A673 (cell line): ENCODE results near the gene BRD7. TPM values are rescaled to one million over a fixed set of nuclear protein-coding genes. Genes with fewer than 3 reads are reported as not detected.
A peak's percentile ranks its signal among the peaks of the same experiment; 100 is the strongest.

Source experiments
- BruUV-seq: library from RNA; stranded (reverse); fragments of 400-500 nt; replicated peaks from 2 replicates; lab custom pipeline; 2021; lab: Mats Ljungman, UMichigan
- CTCF ChIA-PET: fragments of 300-600 bp; sonication (Branson Sonifier 250); formaldehyde crosslinking; loops from one replicate; lab custom pipeline; 2022; ENCODE audit warnings: antibody characterized with exemption; lab: Charles Lee
- POLR2A ChIA-PET: fragments of 300-600 bp; sonication (Branson Sonifier 250); formaldehyde crosslinking; loops from one replicate; lab custom pipeline; 2022; ENCODE audit warnings: antibody characterized with exemption; ENCODE audit not compliant: low non-redundant PET; lab: Charles Lee
- DNase-seq: peaks from one replicate; pipeline ENCODE4 v3.0.0-alpha.2; 2015; ENCODE audit warnings: low spot score
- H3K27ac ChIP-seq: fragments of 200-600 bp; sonication (generic); 2 replicates; pipeline ENCODE4 v1.5.1; 2016; ENCODE audit warnings: mixed run types, low read depth, mild to moderate bottlenecking, mixed read lengths, antibody characterized with exemption, low read length; ENCODE audit not compliant: poor library complexity, severe bottlenecking
- H3K27me3 ChIP-seq: fragments of 200-600 bp; sonication (generic); replicated peaks from 2 replicates; pipeline ENCODE4 v1.6.1; 2017; ENCODE audit warnings: mixed run types, low read depth, mild to moderate bottlenecking, mixed read lengths, antibody characterized with exemption, low read length; ENCODE audit not compliant: insufficient read depth, poor library complexity
- H3K36me3 ChIP-seq: fragments of 200-600 bp; sonication (generic); 2 replicates; pipeline ENCODE4 v1.6.1; 2016; ENCODE audit warnings: mixed run types, mild to moderate bottlenecking, mixed read lengths, antibody characterized with exemption, low read length; ENCODE audit not compliant: insufficient read depth, poor library complexity, severe bottlenecking
- H3K4me1 ChIP-seq: fragments of 200-600 bp; sonication (generic); 2 replicates; pipeline ENCODE4 v1.6.1; 2017; ENCODE audit warnings: mixed run types, mild to moderate bottlenecking, mixed read lengths, antibody characterized with exemption, low read length; ENCODE audit not compliant: insufficient read depth, poor library complexity, severe bottlenecking
- H3K4me3 ChIP-seq: fragments of 200-600 bp; sonication (generic); 2 replicates; pipeline ENCODE4 v1.5.1; 2016; ENCODE audit warnings: low read depth, mixed run types, mild to moderate bottlenecking, mixed read lengths, low read length; ENCODE audit not compliant: poor library complexity, severe bottlenecking
- H3K9me3 ChIP-seq: fragments of 200-600 bp; sonication (generic); 2 replicates; pipeline ENCODE4 v1.6.1; 2016; ENCODE audit warnings: mixed run types, low read depth, mild to moderate bottlenecking, mixed read lengths, antibody characterized with exemption, low read length; ENCODE audit not compliant: poor library complexity, severe bottlenecking
- EZH2 ChIP-seq: fragments of 200-600 bp; sonication (generic); IDR thresholded peaks from 2 replicates; pipeline ENCODE4 v1.6.1; 2017; ENCODE audit warnings: borderline replicate concordance, low read depth, mild to moderate bottlenecking, mixed read lengths, antibody characterized with exemption, low read length; ENCODE audit not compliant: poor library complexity, severe bottlenecking
- intact Hi-C: fragments of 100-400 bp; cut with micrococcal nuclease; formaldehyde crosslinking; loops from one replicate; pipeline ENCODE4 v1.10.0; 2022; ENCODE audit not compliant: unreplicated experiment
- total RNA-seq: library from RNA; stranded (reverse); gene quantifications from 2 replicates; pipeline ENCODE4 v1.2.3, GENCODE V29; 2021
- TF ChIP-seq, protein P1 (sequence below): fragments of 300-800, 200-600 bp; sonication (generic); conservative IDR thresholded peaks from 2 replicates; pipeline ENCODE4 v1.5.1; 2017; ENCODE audit warnings: low read depth, mild to moderate bottlenecking, antibody characterized with exemption, low read length, moderate library complexity, mixed read lengths

The BRD7 gene
- total RNA-seq, 1 experiment from 2014 or later = 93.0 TPM

DNA sequence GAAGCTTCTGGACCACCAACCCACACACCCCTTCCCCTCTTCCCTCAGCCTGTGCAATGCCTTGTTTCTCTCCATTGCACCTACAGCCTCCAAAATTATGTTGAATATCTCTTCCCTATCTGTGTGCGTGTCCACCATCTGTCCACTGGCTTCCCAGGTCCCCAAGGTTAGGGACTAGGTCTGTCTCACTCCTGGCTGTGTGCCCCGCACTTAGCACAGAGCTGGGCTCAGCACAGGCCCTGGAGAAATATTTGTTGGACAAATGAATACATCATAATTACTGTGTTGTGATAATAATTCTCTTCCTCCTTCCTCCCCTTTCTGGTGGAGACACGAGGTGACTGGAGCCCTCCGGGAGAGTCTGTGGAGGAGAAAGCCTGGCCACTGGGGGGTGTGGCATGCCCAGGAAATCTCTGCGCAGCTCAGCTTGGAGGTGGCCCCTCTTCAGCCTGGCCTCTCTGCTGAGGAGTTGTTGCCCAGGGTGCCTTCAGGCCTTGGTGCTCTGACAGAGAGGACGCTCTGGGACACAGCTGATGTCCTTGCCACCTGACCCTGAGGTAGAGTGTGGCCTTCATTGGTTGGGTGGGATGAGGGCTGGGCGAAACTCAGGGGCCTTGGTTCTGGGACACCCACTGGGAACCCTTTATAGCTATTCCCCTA lies 3.3 kb upstream of the BRD7 start:
- BruUV-seq = no TSS peak
- DNase-seq = no peak
- no peaks in the 10 kb centered on the region for H3K27me3 ChIP-seq
- H3K4me3 ChIP-seq = no peak overlapping the region
- H3K4me1 ChIP-seq = peaks cover 7% of the 10 kb centered on the region
- H3K27ac ChIP-seq = no peak overlapping the region
- ChIA-PET CTCF (interaction anchor here (0.6 kb wide), 1 partner anchor 251 kb away, joined by 5 read pairs; no protein-coding TSS in a partner anchor), POLR2A (no interaction called here)
- TF ChIP-seq EZH2 = no peak
- TF ChIP-seq, protein P1, sequence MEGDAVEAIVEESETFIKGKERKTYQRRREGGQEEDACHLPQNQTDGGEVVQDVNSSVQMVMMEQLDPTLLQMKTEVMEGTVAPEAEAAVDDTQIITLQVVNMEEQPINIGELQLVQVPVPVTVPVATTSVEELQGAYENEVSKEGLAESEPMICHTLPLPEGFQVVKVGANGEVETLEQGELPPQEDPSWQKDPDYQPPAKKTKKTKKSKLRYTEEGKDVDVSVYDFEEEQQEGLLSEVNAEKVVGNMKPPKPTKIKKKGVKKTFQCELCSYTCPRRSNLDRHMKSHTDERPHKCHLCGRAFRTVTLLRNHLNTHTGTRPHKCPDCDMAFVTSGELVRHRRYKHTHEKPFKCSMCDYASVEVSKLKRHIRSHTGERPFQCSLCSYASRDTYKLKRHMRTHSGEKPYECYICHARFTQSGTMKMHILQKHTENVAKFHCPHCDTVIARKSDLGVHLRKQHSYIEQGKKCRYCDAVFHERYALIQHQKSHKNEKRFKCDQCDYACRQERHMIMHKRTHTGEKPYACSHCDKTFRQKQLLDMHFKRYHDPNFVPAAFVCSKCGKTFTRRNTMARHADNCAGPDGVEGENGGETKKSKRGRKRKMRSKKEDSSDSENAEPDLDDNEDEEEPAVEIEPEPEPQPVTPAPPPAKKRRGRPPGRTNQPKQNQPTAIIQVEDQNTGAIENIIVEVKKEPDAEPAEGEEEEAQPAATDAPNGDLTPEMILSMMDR = peak; percentile 46
- no peaks in the 10 kb centered on the region for H3K9me3 ChIP-seq
- intact Hi-C loops = loop anchor here (2.0 kb wide), 1 partner anchor 137 kb away; no protein-coding TSS in a partner anchor
- peaks cover 2% of the 10 kb centered on the region for H3K36me3 ChIP-seq

DNA sequence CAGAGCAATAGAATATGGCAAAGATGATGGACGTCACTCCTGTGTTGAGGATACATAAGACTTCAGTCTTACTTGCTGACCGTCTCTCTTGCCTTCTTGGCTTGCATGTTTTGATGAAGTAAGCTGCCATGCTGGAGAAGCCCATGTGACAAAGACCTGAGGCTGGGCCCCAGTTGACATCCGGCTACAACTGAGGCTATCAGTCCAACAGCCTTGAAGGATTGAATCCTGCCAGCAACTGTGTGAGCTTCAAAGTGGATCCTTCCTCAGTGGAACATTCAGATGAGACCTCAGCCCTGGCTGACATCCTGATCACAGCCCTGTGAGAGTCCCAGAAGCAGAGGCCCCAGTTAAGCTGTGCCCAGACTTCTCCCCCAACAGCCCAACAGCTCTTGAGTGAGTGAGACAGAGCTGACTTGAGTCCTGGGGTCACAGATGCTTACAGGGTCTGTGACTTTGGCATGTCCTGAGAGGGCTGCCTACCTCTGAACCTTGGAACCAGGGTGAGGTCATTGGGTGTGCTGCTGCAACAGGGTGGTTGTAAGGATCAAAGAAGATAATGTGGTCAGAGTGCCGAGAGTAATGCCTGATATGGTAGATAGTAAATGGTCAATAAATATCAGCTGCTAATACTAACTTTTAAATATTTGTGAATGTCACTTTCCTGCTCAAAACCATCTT lies 2.4 kb upstream of the BRD7 start:
- CTCF ChIA-PET = no interaction called here
- DNase-seq = no peak
- POLR2A ChIA-PET = interaction anchor here (0.7 kb wide), 1 partner anchor 21 kb away, joined by 3 read pairs; no protein-coding TSS in a partner anchor
- peaks cover 8% of the 10 kb centered on the region for H3K4me1 ChIP-seq
- H3K9me3 ChIP-seq = no peaks in the 10 kb centered on the region
- no peak overlapping the region for H3K4me3 ChIP-seq
- no peak overlapping the region for H3K27ac ChIP-seq
- intact Hi-C loops = no loop called here
- BruUV-seq = no TSS peak
- TF ChIP-seq, protein P1 = no peak
- no peak for TF ChIP-seq EZH2
- peaks cover 8% of the 10 kb centered on the region for H3K36me3 ChIP-seq
- H3K27me3 ChIP-seq = no peaks in the 10 kb centered on the region

DNA sequence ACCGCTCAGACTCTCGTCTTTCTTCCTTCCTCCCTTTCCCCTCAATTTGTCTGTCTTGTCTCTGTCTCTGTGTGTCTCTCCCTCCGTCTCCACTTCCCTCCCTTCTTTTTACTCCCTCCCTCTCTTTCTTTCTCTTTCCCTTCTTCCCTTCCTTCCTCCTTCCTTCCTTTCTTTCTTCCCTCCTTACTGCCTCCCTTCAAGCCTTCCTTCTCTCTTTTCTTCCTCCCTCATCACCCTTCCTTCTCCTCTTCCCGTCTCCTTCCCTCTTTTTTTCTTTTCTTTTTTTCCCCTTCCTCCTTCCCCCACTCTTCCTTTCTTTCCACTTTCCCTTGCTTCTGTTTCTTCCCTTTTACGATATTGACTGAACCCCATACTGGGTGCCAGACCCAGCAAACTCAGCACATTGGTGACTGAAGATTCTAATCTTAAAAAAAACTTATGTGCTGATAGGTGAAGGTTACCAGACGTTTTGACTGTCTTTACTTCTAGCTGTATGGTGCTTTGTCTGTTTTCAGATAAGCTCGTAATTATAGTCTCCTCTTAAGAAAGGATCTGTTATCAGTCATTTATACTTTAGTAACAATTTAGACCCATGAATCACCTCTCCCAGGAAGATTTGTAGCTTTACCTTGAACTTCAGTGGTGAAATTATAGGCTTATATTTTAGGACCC lies 481 bp upstream of the BRD7 start:
- BruUV-seq = TSS peak; percentile 88

More for the DNA sequence above, 481 bp upstream of the BRD7 start:
- peak overlapping the region; percentile 97 for H3K4me3 ChIP-seq
- DNase-seq = no peak
- ChIA-PET CTCF (interaction anchor here (0.6 to 1.6 kb wide), 4 partner anchors 12 to 437 kb away, joined by 3 to 12 read pairs (median 4); no protein-coding TSS in a partner anchor), POLR2A (no interaction called here)
- no peak overlapping the region for H3K27ac ChIP-seq
- no peaks in the 10 kb centered on the region for H3K9me3 ChIP-seq
- TF ChIP-seq EZH2 = no peak
- TF ChIP-seq, protein P1 = no peak
- no peaks in the 10 kb centered on the region for H3K27me3 ChIP-seq
- intact Hi-C loops = loop anchor here (10.0 kb wide), 1 partner anchor 296 kb away; no protein-coding TSS in a partner anchor
- H3K36me3 ChIP-seq = peaks cover 18% of the 10 kb centered on the region
- H3K4me1 ChIP-seq = peaks cover 8% of the 10 kb centered on the region
